GM12878 (cell line): ENCODE data around the gene EPHA4. TPM values are rescaled to one million over a fixed set of nuclear protein-coding genes. Genes with fewer than 3 reads are reported as not detected.

Experiments used
- ATAC-seq: fragments of 200-7000 bp; cut with Tn5 transposase; 3 replicates; pipeline ENCODE4 v1.9.1; 2020; ENCODE audit warnings: mild to moderate bottlenecking, moderate library complexity
- BruUV-seq: library from RNA; stranded (reverse); fragments of 400-500 nt; replicated peaks from 2 replicates; lab custom pipeline; 2021; lab: Mats Ljungman, UMichigan
- CTCF ChIA-PET: fragments of 300-600 bp; sonication (Branson Sonifier 250); formaldehyde crosslinking; extraction: SDS; loops from one replicate; lab custom pipeline; 2021; ENCODE audit warnings: inconsistent platforms; lab: Yijun Ruan, JAX
- POLR2A ChIA-PET: fragments of 350-600 bp; formaldehyde crosslinking; extraction: SDS; loops from one replicate; lab custom pipeline; 2021; ENCODE audit warnings: inconsistent platforms; lab: Charles Lee
- RAD21 ChIA-PET: fragments of 300-600 bp; sonication (Branson Sonifier 250); formaldehyde crosslinking; loops from one replicate; lab custom pipeline; 2023; ENCODE audit warnings: antibody characterized with exemption; ENCODE audit not compliant: unreplicated experiment; lab: Charles Lee
- SMC1A ChIA-PET: fragments of 300-600 bp; sonication (Branson Sonifier 250); formaldehyde crosslinking; loops from one replicate; lab custom pipeline; 2023; ENCODE audit not compliant: unreplicated experiment, uncharacterized antibody; lab: Charles Lee
- DNase-seq: peaks from one replicate; pipeline ENCODE4 v3.0.0-alpha.2; 2011; ENCODE audit warnings: low read depth, low spot score
- FAIRE-seq: peaks from 3 replicates; lab custom pipeline; 2011; peaks lifted over from hg19 to GRCh38; lab: Jason Lieb, UNC
- H2AFZ ChIP-seq: 2 replicates; pipeline ENCODE4 v1.6.0; 2011; ENCODE audit warnings: low read depth, low read length, control low read depth; ENCODE audit not compliant: control insufficient read depth
- H3K27ac ChIP-seq: 2 replicates; pipeline ENCODE4 v1.5.1; 2011; ENCODE audit warnings: control low read depth; ENCODE audit not compliant: control insufficient read depth, insufficient read depth
- H3K27me3 ChIP-seq, 2 experiments: replicated peaks in 1 of 2; 2 replicates each; pipeline versions ENCODE4 v1.6.0 to v1.6.1; 2011; ENCODE audit warnings: low read length in 1 of 2; ENCODE audit not compliant: control insufficient read depth in 2 of 2, insufficient read depth in 2 of 2
- H3K36me3 ChIP-seq, 2 experiments: 2 replicates each; pipeline ENCODE4 v1.5.1; 2011; ENCODE audit warnings: low read length in 1 of 2; ENCODE audit not compliant: control insufficient read depth in 2 of 2, insufficient read depth in 2 of 2
- H3K4me1 ChIP-seq: 2 replicates; pipeline ENCODE4 v1.6.1; 2011; ENCODE audit warnings: mild to moderate bottlenecking, low read length, moderate library complexity, mixed read lengths; ENCODE audit not compliant: control insufficient read depth, insufficient read depth
- H3K4me2 ChIP-seq: 2 replicates; pipeline ENCODE4 v1.6.0; 2011; ENCODE audit warnings: control low read depth; ENCODE audit not compliant: control insufficient read depth, insufficient read depth
- H3K4me3 ChIP-seq: fragments of 200-600 bp; sonication (generic); 2 replicates; pipeline ENCODE4 v1.5.1; 2016
- H3K79me2 ChIP-seq: 2 replicates; pipeline ENCODE4 v1.6.0; 2011; ENCODE audit warnings: low read length; ENCODE audit not compliant: control insufficient read depth, insufficient read depth
- H3K9ac ChIP-seq: 2 replicates; pipeline ENCODE4 v1.8.0; 2011; ENCODE audit warnings: low read length, control low read depth, mixed read lengths; ENCODE audit not compliant: control insufficient read depth, insufficient read depth
- H3K9me3 ChIP-seq: replicated peaks from 3 replicates; pipeline ENCODE4 v1.5.1; 2011; ENCODE audit warnings: mild to moderate bottlenecking, low read length; ENCODE audit not compliant: control insufficient read depth, insufficient read depth
- H4K20me1 ChIP-seq: 2 replicates; pipeline ENCODE4 v1.6.0; 2011; ENCODE audit not compliant: control insufficient read depth, insufficient read depth
- HDAC6 ChIP-seq: fragments of 200-600 bp; sonication (generic); IDR thresholded peaks from one replicate; pipeline ENCODE4 v1.8.0; 2017; ENCODE audit warnings: antibody characterized with exemption; ENCODE audit not compliant: unreplicated experiment
- MTA2 ChIP-seq: fragments of 450-650 bp; IDR thresholded peaks from 2 replicates; pipeline ENCODE4 v1.6.1; 2016; ENCODE audit warnings: low read depth, mild to moderate bottlenecking, moderate library complexity
- PRDM15 ChIP-seq: fragments of 450-650 bp; formaldehyde crosslinking; IDR thresholded peaks from 2 replicates; pipeline ENCODE4 v1.4.0; 2020; ENCODE audit warnings: mild to moderate bottlenecking, moderate library complexity
- STAT3 ChIP-seq: IDR thresholded peaks from 2 replicates; pipeline ENCODE4 v1.6.1; 2011; ENCODE audit warnings: low read depth, low read length, improper control_type of control experiment
- WGBS: methylation state at CpG from one replicate; pipeline ENCODE4 v1.1.6; 2016; ENCODE audit warnings: low lambda C conversion rate; ENCODE audit not compliant: insufficient replicate concordance, insufficient coverage; ENCODE audit errors: missing lambda C conversion rate; 5-methylcytosine and 5-hydroxymethylcytosine counted together
- in situ Hi-C: fragments of 300-500 bp; cut with MboI; formaldehyde crosslinking; loops from 9 replicates; pipeline ENCODE4 v1.14.3; 2018; ENCODE audit warnings: mixed read lengths
- intact Hi-C: fragments of 100-400 bp; cut with micrococcal nuclease; formaldehyde crosslinking; loops from one replicate; pipeline ENCODE4 v1.14.2; 2022; ENCODE audit not compliant: unreplicated experiment
- polyA plus RNA-seq, 11 experiments: library from polyadenylated mRNA; depleted of rRNA in 4 of 11; unstranded in 6 of 11; stranded (reverse) in 5 of 11; fragments of >200 nt; fragmentation: Nextera tagmentation in 4 of 11; fragmentation: Illumina TruSeq in 1 of 11; extraction: Ambion mirVana in 4 of 11; extraction: Trizol in 1 of 11; gene quantifications; 1 replicate in 1 of 11; 2 replicates in 10 of 11; pipeline versions ENCODE4 v1.2.1 to v1.2.3, GENCODE V29; 2011 to 2016; ENCODE audit warnings: inconsistent platforms in 2 of 11, missing spikeins in 2 of 11, low read depth in 1 of 11
- total RNA-seq, 4 experiments: library from RNA; depleted of rRNA in 3 of 4; stranded (reverse); fragments of >200 nt in 3 of 4; fragmentation: Illumina TruSeq in 1 of 4; extraction: Trizol in 1 of 4; gene quantifications; 2 replicates each; pipeline versions ENCODE4 v1.2.1 to v1.2.3, GENCODE V29; 2013 to 2021
- TF ChIP-seq, protein P1 (sequence below): IDR thresholded peaks from 2 replicates; pipeline ENCODE4 v1.6.1; 2012; ENCODE audit warnings: low read depth, low read length, improper control_type of control experiment

EPHA4 gene
- total and polyA plus RNA-seq, 10 of the 15 experiments (the other 5 are each of a cell fraction or from before 2014, with no cell fraction given), result 0.06 to 1.5 (median 0.33) TPM; not detected in 1

DNA sequence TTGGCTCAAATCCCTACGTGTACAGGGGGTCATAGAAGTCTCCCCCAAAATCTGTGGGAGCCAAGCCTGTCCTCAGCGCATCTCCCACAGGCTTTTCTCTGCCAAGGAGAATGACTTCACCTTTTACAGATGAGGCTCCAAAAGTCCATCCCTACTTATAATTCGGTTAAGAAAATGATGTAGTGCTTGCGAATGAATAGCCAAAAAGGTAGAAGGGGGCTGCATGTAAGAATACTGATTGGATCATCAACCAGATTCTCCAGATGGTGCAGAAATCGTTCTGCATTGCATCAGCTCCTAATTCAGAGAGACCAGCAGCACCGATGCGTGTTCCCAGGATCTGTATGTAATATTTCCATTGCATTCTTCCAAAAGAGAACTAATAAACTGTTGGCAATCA, 91.9 kb downstream of the EPHA4 start:
- Histone ChIP-seq H3K9ac (no peak overlapping the region), H3K4me1 (no peaks in the 10 kb centered on the region), H3K79me2 (no peaks in the 10 kb centered on the region), H3K27ac (no peak overlapping the region), H3K9me3 (no peaks in the 10 kb centered on the region), H3K4me2 (no peak overlapping the region), H3K4me3 (no peak overlapping the region), H3K27me3 (no peaks in the 10 kb centered on the region), H4K20me1 (no peaks in the 10 kb centered on the region), H3K36me3 (no peaks in the 10 kb centered on the region), H2AFZ (no peak overlapping the region)
- DNase-seq (no peak), FAIRE-seq (no peak), ATAC-seq (no peak)
- ChIA-PET CTCF (no interaction called here), SMC1A (no interaction called here), RAD21 (no interaction called here), POLR2A (no interaction called here)
- in situ Hi-C loops, result no loop called here
- WGBS, result 20% methylated on average over 7 of the region's 7 CpGs
- BruUV-seq, result no TSS peak
- intact Hi-C loops, result no loop called here
- no peak for TF ChIP-seq PRDM15 (CRISPR knock-in tag)

GRCh38 chr2:221478485-221478863, 93.6 kb downstream of the EPHA4 start:
- in situ Hi-C loops, result no loop called here
- H3K27me3 ChIP-seq, result no peaks in the 10 kb centered on the region
- intact Hi-C loops, result no loop called here
- H3K9me3 ChIP-seq, result no peaks in the 10 kb centered on the region
- no peak overlapping the region for H3K9ac ChIP-seq
- POLR2A ChIA-PET, result no interaction called here
- no peak overlapping the region for H3K4me3 ChIP-seq
- BruUV-seq, result no TSS peak
- no peaks in the 10 kb centered on the region for H4K20me1 ChIP-seq
- H3K27ac ChIP-seq, result no peak overlapping the region
- SMC1A ChIA-PET, result interaction anchor here (1.3 kb wide), 1 partner anchor 14 kb away, joined by 4 read pairs; no protein-coding TSS in a partner anchor
- DNase-seq (no peak), ATAC-seq (no peak), FAIRE-seq (no peak)
- 4% methylated on average over 2 of the region's 2 CpGs for WGBS
- no peaks in the 10 kb centered on the region for H3K4me1 ChIP-seq
- no peak overlapping the region for H3K4me2 ChIP-seq
- no peaks in the 10 kb centered on the region for H3K36me3 ChIP-seq
- H2AFZ ChIP-seq, result no peak overlapping the region
- CTCF ChIA-PET, result no interaction called here
- no peaks in the 10 kb centered on the region for H3K79me2 ChIP-seq
- RAD21 ChIA-PET, result no interaction called here
- TF ChIP-seq STAT3, result no peak
- TF ChIP-seq PRDM15 (CRISPR knock-in tag), result no peak
- no peak for TF ChIP-seq HDAC6
- TF ChIP-seq, protein P1, sequence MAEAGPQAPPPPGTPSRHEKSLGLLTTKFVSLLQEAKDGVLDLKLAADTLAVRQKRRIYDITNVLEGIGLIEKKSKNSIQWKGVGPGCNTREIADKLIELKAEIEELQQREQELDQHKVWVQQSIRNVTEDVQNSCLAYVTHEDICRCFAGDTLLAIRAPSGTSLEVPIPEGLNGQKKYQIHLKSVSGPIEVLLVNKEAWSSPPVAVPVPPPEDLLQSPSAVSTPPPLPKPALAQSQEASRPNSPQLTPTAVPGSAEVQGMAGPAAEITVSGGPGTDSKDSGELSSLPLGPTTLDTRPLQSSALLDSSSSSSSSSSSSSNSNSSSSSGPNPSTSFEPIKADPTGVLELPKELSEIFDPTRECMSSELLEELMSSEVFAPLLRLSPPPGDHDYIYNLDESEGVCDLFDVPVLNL, result no peak
- no peak for TF ChIP-seq MTA2
